ENCODE results near the gene CELSR1. TPM values are rescaled to one million over a fixed set of nuclear protein-coding genes. Genes with fewer than 3 reads are reported as not detected.

The CELSR1 gene
- total RNA-seq, 1 experiment from 2014 or later: 19.6 TPM

- Histone ChIP-seq H3K36me3 (ENCODE audit: control insufficient read depth in 1 of 2, insufficient read depth in 2 of 2, low read length in 2 of 2) (no peaks in the 10 kb centered on the region), H3K4me1 (ENCODE audit: control insufficient read depth in 1 of 2, insufficient read depth in 2 of 2, low read length in 2 of 2) (peaks cover 3 to 6% of the 10 kb centered on the region in 2 experiments), H4K20me1 (ENCODE audit: insufficient read depth) (no peaks in the 10 kb centered on the region), H3K27me3 (ENCODE audit: insufficient read depth, low read length) (no peaks in the 10 kb centered on the region), H3K9me2 (ENCODE audit: insufficient read depth) (no peaks in the 10 kb centered on the region), H3K4me3 (replicated peaks in 1 of 2; ENCODE audit: low read depth in 1 of 2, low read length in 2 of 2) (no peak overlapping the region), H3K9me3 (ENCODE audit: control insufficient read depth in 1 of 2, insufficient read depth in 1 of 2, low read depth in 1 of 2, low read length in 2 of 2) (no peaks in the 10 kb centered on the region), H3K4me2 (ENCODE audit: low read length) (no peak overlapping the region), H3K79me2 (ENCODE audit: insufficient read depth, low read length) (0 out of 2 replicates have a peak, but pooled peaks cover 3% of the 10 kb centered on the region), H3K9ac (ENCODE audit: low read length) (no peak overlapping the region), H3K27ac (ENCODE audit: low read depth, low read length) (no peak overlapping the region), H2AFZ (ENCODE audit: low read depth, low read length, poor library complexity, severe bottlenecking) (no peak overlapping the region)
- DNase-seq (ENCODE audit: low read depth, low spot score) (no peak), ATAC-seq (no peak)
- RAD21 ChIA-PET (ENCODE audit: low non-redundant PET in 1 of 2, low total read pairs in 2 of 2, uncharacterized antibody in 2 of 2, unreplicated experiment in 2 of 2): no interaction called here
- no TSS peak for BruUV-seq (replicated peaks)
- CTCF ChIA-PET: no interaction called here
- TF ChIP-seq REST (IDR thresholded peaks at IDR 0.05; ENCODE audit: low read depth): no peak
- TF ChIP-seq EZH2 (IDR thresholded peaks at IDR 0.05): no peak
- TF ChIP-seq SP1 (IDR thresholded peaks at IDR 0.05; ENCODE audit: low read depth): no peak
- TF ChIP-seq EZH2phosphoT487 (IDR thresholded peaks at IDR 0.05; ENCODE audit: borderline replicate concordance): no peak
- TF ChIP-seq CBX3 (IDR thresholded peaks at IDR 0.05; ENCODE audit: low read depth): no peak
- no peak for TF ChIP-seq MAX (IDR thresholded peaks at IDR 0.05)
- no peak for TF ChIP-seq ZBTB33 (IDR thresholded peaks at IDR 0.05; ENCODE audit: extremely low read depth, insufficient replicate concordance, low read length)
- TF ChIP-seq SRF (IDR thresholded peaks at IDR 0.05; ENCODE audit: low read depth): no peak
- intact Hi-C loops (cut with micrococcal nuclease): no loop called here
- POLR2A ChIA-PET: no interaction called here
Measured at GRCh38 chr22:46509416-46510089, 27.9 kb downstream of the CELSR1 start.
